GM21447 (cell line): Measurements from ENCODE around the gene CD74.

Experiments used
- ATAC-seq: cut with Tn5 transposase; IDR thresholded peaks from one replicate; pipeline ENCODE4 v1.9.1; 2021; ENCODE audit not compliant: unreplicated experiment

The CD74 gene

DNA sequence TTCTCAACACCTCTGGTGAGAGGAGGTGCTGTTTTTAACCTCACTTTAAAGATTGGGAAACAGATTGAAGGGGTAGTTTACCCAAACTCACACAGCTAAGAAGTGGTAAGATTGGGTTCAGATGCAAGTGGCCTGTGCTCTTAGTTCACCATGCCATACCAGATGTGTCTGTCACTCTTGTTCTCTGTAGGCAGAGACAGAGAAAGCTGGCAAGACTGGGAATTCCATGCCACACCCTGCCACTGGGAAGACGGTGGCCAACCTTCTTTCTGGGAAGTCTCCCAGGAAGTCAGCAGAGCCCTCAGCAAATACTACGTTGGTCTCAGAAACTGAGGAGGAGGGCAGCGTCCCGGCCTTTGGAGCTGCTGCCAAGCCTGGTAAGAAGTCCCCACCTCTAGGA, 44.2 kb downstream of the CD74 start:
- ATAC-seq, result no peak

DNA sequence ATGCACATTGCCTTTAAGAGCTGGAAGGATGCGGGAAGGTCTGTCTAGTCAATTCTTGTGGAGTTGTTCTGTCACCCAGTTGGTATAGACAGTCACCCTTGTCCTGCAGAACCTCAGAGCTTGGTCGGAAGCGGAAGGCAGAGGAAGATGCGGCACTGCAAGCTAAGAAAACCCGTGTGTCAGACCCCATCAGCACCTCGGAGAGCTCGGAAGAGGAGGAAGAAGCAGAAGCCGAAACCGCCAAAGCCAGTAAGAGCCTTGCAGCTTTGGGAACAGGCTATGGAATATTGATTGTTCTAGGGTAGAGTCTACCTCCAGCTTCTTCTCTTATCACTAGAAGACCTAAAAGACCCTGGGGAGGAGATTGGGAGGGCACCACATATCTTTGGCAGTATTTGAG, 48.7 kb downstream of the CD74 start:
- ATAC-seq, result no peak

DNA sequence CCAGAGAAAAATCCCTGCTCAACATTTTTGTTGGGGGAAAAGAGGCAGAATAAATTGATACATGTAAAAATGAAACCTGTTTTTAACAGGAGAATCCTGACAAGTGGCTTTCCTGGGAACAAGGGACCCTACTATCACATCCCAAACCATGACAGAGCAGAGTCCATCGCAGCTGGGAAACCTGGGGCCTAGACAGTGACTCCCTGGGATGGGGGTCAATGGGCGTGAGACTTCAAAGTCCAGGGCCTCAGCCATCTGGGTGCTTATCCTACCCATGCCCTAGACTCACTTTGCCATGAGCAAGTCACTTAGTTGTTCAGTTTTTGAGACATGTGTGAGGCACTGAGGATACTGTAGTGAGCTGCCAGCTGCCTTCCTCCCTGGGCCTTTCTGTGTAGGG, 49.5 kb downstream of the CD74 start:
- no peak for ATAC-seq

GRCh38 chr5:150361301-150361700, 51.4 kb downstream of the CD74 start:
- ATAC-seq, result peak; percentile 35

DNA sequence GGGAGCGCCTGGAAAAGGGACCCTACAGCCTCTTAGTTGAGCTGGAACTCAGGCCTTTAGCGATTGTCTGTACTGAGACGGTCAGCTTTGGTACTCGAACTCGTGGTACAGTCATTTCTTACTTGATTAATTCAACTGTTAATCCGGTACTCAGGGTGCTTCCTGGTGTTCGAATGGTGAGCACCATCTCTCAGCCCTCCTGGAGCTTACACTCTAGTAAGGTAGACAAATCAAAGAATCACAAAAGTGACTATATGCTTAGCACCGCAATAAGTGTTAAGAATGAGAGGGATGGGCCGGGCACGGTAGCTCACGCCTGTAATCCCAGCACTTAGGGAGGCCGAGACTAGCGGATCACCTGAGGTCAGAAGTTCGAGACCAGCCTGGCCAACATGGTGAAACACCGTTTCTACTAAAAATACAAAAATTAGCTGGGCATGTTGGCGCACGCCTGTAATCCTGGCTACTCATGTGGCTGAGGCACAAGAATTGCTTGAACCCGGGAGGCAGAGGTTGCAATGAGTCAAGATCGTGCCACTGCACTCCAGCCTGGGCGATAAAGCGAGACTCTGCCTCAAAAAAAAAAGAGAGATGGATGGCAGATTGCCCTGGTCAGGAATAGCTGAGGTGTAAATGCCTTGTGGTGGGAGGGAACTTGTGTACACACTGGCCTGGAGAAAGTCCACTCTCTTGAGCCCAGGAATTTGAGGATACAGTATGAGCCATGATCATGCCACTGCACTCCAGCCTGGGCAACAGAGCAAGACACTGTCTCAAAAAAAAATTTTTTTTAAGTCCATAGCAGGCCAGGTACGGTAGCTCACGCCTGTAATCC, 54.2 kb downstream of the CD74 start:
- ATAC-seq, result no peak

- peak; percentile 90 for ATAC-seq
These were observed 55.1 kb downstream of the CD74 start, which contains the start of gene TCOF1 for GRCh38 chr5:150357326-150358260. TCOF1 (plus strand) TSS chr5:150357697; CDS start chr5:150357747, 50 bp downstream.

DNA sequence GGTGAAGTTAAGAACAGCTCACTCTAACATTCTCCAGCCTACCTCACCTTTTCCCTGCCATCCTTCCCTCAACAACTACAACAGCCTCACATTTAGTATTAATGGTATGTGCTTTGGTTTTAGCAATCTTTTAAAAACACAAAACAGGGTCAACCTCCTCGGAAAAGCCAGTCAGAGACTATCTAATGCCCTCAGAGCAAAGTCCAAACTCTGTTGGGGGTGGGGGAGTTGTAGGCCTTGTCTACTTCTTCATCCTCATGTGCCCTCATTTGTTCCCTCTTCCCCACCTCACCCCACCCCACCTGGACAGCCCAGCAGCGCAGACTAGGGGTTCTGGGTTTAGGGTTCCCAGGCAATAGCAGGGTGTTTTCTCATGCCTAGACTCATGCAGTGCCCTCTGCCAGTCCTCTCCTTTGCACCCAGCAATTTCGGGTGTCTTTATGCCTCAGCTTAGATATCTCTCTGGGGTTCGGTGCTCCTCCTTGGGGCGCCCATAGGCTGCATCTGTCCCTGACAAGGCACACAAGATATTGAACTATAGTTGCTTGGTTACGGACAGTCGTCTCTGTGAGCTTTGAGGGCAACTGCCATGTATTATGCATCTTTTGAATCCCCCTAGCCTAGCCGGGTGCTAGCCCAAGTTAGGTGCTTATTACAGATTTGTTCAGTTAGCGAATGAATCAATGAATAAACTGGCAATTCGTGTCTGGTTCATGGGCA, 56.0 kb downstream of the CD74 start:
- no peak for ATAC-seq

DNA sequence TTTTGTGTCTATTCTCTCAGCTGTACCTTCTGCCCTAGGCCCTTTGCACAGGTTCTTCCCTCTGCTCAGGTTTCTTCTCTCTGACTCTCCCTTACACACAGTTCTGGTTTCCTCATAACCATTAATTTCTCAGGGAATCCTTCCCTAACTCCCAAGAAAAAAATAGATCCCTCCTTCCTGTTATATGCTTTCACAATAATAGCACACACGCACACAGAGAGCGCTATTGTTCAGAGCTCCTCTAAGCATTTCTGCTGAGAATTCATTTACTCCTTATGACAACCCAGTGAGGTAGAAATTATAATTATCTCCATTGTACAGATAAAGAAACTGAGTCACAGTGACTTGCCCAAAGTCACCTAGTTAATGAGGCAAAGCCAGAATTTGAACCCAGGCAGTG, 56.9 kb downstream of the CD74 start:
- ATAC-seq, result no peak

- no peak for ATAC-seq
These were observed 59.6 kb downstream of the CD74 start for GRCh38 chr5:150353032-150353675.

- ATAC-seq, result no peak
These were observed 60.3 kb downstream of the CD74 start for GRCh38 chr5:150352244-150353031.
